Loucy (cell line): ENCODE data around the gene MRPL53.

Experiments
- H2AFZ ChIP-seq: fragments of 200-600 bp; sonication (generic); 2 replicates; pipeline ENCODE4 v1.6.0; 2016; ENCODE audit warnings: antibody characterized with exemption, mild to moderate bottlenecking, low read length, moderate library complexity
- H3F3A ChIP-seq: fragments of 200-600 bp; 2 replicates; pipeline ENCODE4 v1.6.0; 2016; ENCODE audit warnings: antibody characterized with exemption, low read depth, mild to moderate bottlenecking
- H3K27me3 ChIP-seq: fragments of 200-600 bp; sonication (generic); 2 replicates; pipeline ENCODE4 v1.6.1; 2014; ENCODE audit warnings: low read length, mild to moderate bottlenecking; ENCODE audit not compliant: insufficient read depth, poor library complexity, severe bottlenecking
- H3K36me3 ChIP-seq: fragments of 200-600 bp; sonication (generic); 2 replicates; pipeline ENCODE4 v1.6.1; 2016; ENCODE audit warnings: low read length; ENCODE audit not compliant: insufficient read depth
- H3K4me1 ChIP-seq: fragments of 200-600 bp; sonication (generic); 2 replicates; pipeline ENCODE4 v1.5.1; 2014; ENCODE audit warnings: low read length, mild to moderate bottlenecking; ENCODE audit not compliant: insufficient read depth, poor library complexity, severe bottlenecking
- H3K4me2 ChIP-seq: fragments of 200-600 bp; sonication (generic); 2 replicates; pipeline ENCODE4 v1.6.0; 2014; ENCODE audit warnings: antibody characterized with exemption, low read length, low read depth, mild to moderate bottlenecking; ENCODE audit not compliant: poor library complexity, severe bottlenecking
- H3K4me3 ChIP-seq: fragments of 200-600 bp; sonication (generic); 2 replicates; pipeline ENCODE4 v1.5.1; 2014; ENCODE audit warnings: low read length, mild to moderate bottlenecking, mixed read lengths; ENCODE audit not compliant: poor library complexity, severe bottlenecking
- H3K79me2 ChIP-seq: fragments of 200-600 bp; sonication (generic); 2 replicates; pipeline ENCODE4 v1.6.1; 2014; ENCODE audit warnings: low read length; ENCODE audit not compliant: insufficient read depth
- H3K9ac ChIP-seq: fragments of 200-600 bp; sonication (generic); 2 replicates; pipeline ENCODE4 v1.6.0; 2014; ENCODE audit warnings: mild to moderate bottlenecking, low read depth, low read length, moderate library complexity; ENCODE audit not compliant: poor library complexity, severe bottlenecking
- H3K9me2 ChIP-seq: fragments of 200-600 bp; sonication (generic); replicated peaks from 2 replicates; pipeline ENCODE4 v1.6.1; 2016; ENCODE audit warnings: low read depth, low read length, mixed read lengths
- H3K9me3 ChIP-seq: fragments of 200-600 bp; sonication (generic); 2 replicates; pipeline ENCODE4 v1.6.1; 2014; ENCODE audit warnings: mild to moderate bottlenecking, antibody characterized with exemption, low read length, low read depth; ENCODE audit not compliant: insufficient read depth
- H4K20me1 ChIP-seq: fragments of 200-600 bp; sonication (generic); 2 replicates; pipeline ENCODE4 v1.6.0; 2014; ENCODE audit warnings: antibody characterized with exemption, low read length, mild to moderate bottlenecking; ENCODE audit not compliant: insufficient read depth, poor library complexity, severe bottlenecking
- CTCF ChIP-seq: fragments of 200-600 bp; sonication (generic); conservative IDR thresholded peaks from 2 replicates; pipeline ENCODE4 v1.5.1; 2014; ENCODE audit warnings: mild to moderate bottlenecking, antibody characterized with exemption, low read length
- EZH2phosphoT487 ChIP-seq: fragments of 200-600 bp; IDR thresholded peaks from 2 replicates; pipeline ENCODE4 v1.6.1; 2018; ENCODE audit warnings: antibody characterized with exemption, mild to moderate bottlenecking, moderate library complexity, borderline replicate concordance

MRPL53 gene

GRCh38 chr2:74493546-74493945 lies 21.1 kb upstream of the MRPL53 start:
- TF ChIP-seq EZH2phosphoT487 (no peak), CTCF (no peak)
- Histone ChIP-seq H3K27me3 (no peaks in the 10 kb centered on the region), H3K36me3 (peaks cover 40% of the 10 kb centered on the region; the same call in 1 of the 2 replicates), H3K79me2 (no peaks in the 10 kb centered on the region), H3K9me3 (no peaks in the 10 kb centered on the region), H3K4me1 (no peaks in the 10 kb centered on the region), H3K9ac (no peak overlapping the region), H2AFZ (no peak overlapping the region), H3K9me2 (no peaks in the 10 kb centered on the region), H3F3A (no peaks in the 10 kb centered on the region), H3K4me2 (no peak overlapping the region), H3K4me3 (no peak overlapping the region), H4K20me1 (no peaks in the 10 kb centered on the region)

- Histone ChIP-seq H3K27me3 (no peaks in the 10 kb centered on the region), H3K9me2 (no peaks in the 10 kb centered on the region)
- TF ChIP-seq CTCF (no peak), EZH2phosphoT487 (no peak)
Measured at GRCh38 chr2:74491648-74492544, 19.4 kb upstream of the MRPL53 start.

GRCh38 chr2:74489906-74490305 lies 17.4 kb upstream of the MRPL53 start:
- Histone ChIP-seq H3K27me3 (no peaks in the 10 kb centered on the region), H3K9ac (no peak overlapping the region), H3K4me2 (no peak overlapping the region), H3K4me3 (no peak overlapping the region), H3K9me2 (no peaks in the 10 kb centered on the region), H3K36me3 (peaks cover 40% of the 10 kb centered on the region; the same call in 1 of the 2 replicates), H4K20me1 (no peaks in the 10 kb centered on the region), H3K4me1 (no peaks in the 10 kb centered on the region), H3F3A (no peaks in the 10 kb centered on the region), H3K9me3 (no peaks in the 10 kb centered on the region), H3K79me2 (0 out of 2 replicates have a peak, but pooled peaks cover 5% of the 10 kb centered on the region), H2AFZ (no peak overlapping the region)
- TF ChIP-seq EZH2phosphoT487 (no peak), CTCF (no peak)

More at GRCh38 chr2:74491648-74492544, 19.4 kb upstream of the MRPL53 start:
- no peaks in the 10 kb centered on the region for H3K79me2 ChIP-seq
- H3K36me3 ChIP-seq: peaks cover 40% of the 10 kb centered on the region; the same call in 1 of the 2 replicates
- no peak overlapping the region for H3K4me2 ChIP-seq
- no peaks in the 10 kb centered on the region for H3K9me3 ChIP-seq
- no peak overlapping the region for H3K4me3 ChIP-seq
- no peaks in the 10 kb centered on the region for H3F3A ChIP-seq
- H3K9ac ChIP-seq: no peak overlapping the region
- no peak overlapping the region for H2AFZ ChIP-seq
- H4K20me1 ChIP-seq: no peaks in the 10 kb centered on the region
- no peaks in the 10 kb centered on the region for H3K4me1 ChIP-seq
